PC-9 (cell line): ENCODE results near the gene C5. TPM values are rescaled to one million over a fixed set of nuclear protein-coding genes. Genes with fewer than 3 reads are reported as not detected.

ENCODE experiments used
- BruUV-seq: library from RNA; stranded (reverse); fragments of 400-500 nt; replicated peaks from 2 replicates; lab custom pipeline; 2021; lab: Mats Ljungman, UMichigan
- CTCF ChIA-PET: fragments of 300-600 bp; sonication (Branson Sonifier 250); formaldehyde crosslinking; loops from one replicate; lab custom pipeline; 2022; ENCODE audit warnings: antibody characterized with exemption; lab: Charles Lee
- POLR2A ChIA-PET: fragments of 300-600 bp; sonication (Branson Sonifier 250); formaldehyde crosslinking; loops from one replicate; lab custom pipeline; 2022; ENCODE audit warnings: antibody characterized with exemption; ENCODE audit not compliant: unreplicated experiment; lab: Charles Lee
- DNase-seq, 2 experiments: peaks; one replicate each; pipeline versions ENCODE4 v3.0.0 to v3.0.0-alpha.2; 2015 to 2022; ENCODE audit warnings: mixed read lengths in 1 of 2
- H2AFZ ChIP-seq: fragments of 200-600 bp; sonication (generic); 2 replicates; pipeline ENCODE4 v1.8.1; 2017; ENCODE audit warnings: antibody characterized with exemption
- H3F3A ChIP-seq: fragments of 200-600 bp; sonication (generic); 2 replicates; pipeline ENCODE4 v1.8.1; 2017; ENCODE audit warnings: antibody characterized with exemption, mild to moderate bottlenecking, low read depth; ENCODE audit not compliant: insufficient read depth
- H3K27ac ChIP-seq: fragments of 200-600 bp; sonication (generic); 2 replicates; pipeline ENCODE4 v1.6.1; 2016; ENCODE audit warnings: mixed run types
- H3K27me3 ChIP-seq: fragments of 200-600 bp; sonication (generic); 2 replicates; pipeline ENCODE4 v1.6.1; 2016; ENCODE audit warnings: low read depth, mixed run types; ENCODE audit not compliant: insufficient read depth
- H3K36me3 ChIP-seq: fragments of 200-600 bp; sonication (generic); 2 replicates; pipeline ENCODE4 v1.6.1; 2016; ENCODE audit warnings: low read depth, mixed run types
- H3K4me1 ChIP-seq: fragments of 200-600 bp; sonication (generic); replicated peaks from 2 replicates; pipeline ENCODE4 v1.6.1; 2016; ENCODE audit warnings: mixed run types; ENCODE audit not compliant: insufficient read depth
- H3K4me2 ChIP-seq: fragments of 200-600 bp; sonication (generic); 2 replicates; pipeline ENCODE4 v1.6.1; 2017; ENCODE audit warnings: mixed run types
- H3K4me3 ChIP-seq: fragments of 200-600 bp; sonication (generic); 2 replicates; pipeline ENCODE4 v1.6.1; 2016; ENCODE audit warnings: mixed run types
- H3K79me2 ChIP-seq: fragments of 200-600 bp; sonication (generic); 2 replicates; pipeline ENCODE4 v1.6.1; 2017; ENCODE audit warnings: low read depth, mixed run types
- H3K9me2 ChIP-seq: fragments of 200-600 bp; sonication (generic); 2 replicates; pipeline ENCODE4 v1.8.1; 2017; ENCODE audit warnings: mild to moderate bottlenecking; ENCODE audit not compliant: insufficient read depth
- H3K9me3 ChIP-seq: fragments of 200-600 bp; sonication (generic); 2 replicates; pipeline ENCODE4 v1.8.1; 2016; ENCODE audit warnings: low read depth; ENCODE audit not compliant: insufficient read depth
- H4K20me1 ChIP-seq: fragments of 200-600 bp; sonication (generic); 2 replicates; pipeline ENCODE4 v1.8.1; 2017; ENCODE audit not compliant: insufficient read depth
- EZH2 ChIP-seq: fragments of 200-600 bp; sonication (generic); IDR thresholded peaks from 2 replicates; pipeline ENCODE4 v1.8.0; 2017; ENCODE audit warnings: antibody characterized with exemption, low read depth
- intact Hi-C: fragments of 100-400 bp; cut with micrococcal nuclease; formaldehyde crosslinking; loops from one replicate; pipeline ENCODE4 v1.10.0; 2022; ENCODE audit not compliant: unreplicated experiment
- total RNA-seq: library from RNA; stranded (reverse); gene quantifications from 2 replicates; pipeline ENCODE4 v1.2.3, GENCODE V29; 2021
- TF ChIP-seq, protein P1 (sequence below): fragments of 200-600 bp; sonication (generic); conservative IDR thresholded peaks from 2 replicates; pipeline ENCODE4 v1.6.1; 2017; ENCODE audit warnings: mixed run types, antibody characterized with exemption, mild to moderate bottlenecking, moderate library complexity

The C5 gene
- total RNA-seq, 1 experiment from 2014 or later = 11.5 TPM

DNA sequence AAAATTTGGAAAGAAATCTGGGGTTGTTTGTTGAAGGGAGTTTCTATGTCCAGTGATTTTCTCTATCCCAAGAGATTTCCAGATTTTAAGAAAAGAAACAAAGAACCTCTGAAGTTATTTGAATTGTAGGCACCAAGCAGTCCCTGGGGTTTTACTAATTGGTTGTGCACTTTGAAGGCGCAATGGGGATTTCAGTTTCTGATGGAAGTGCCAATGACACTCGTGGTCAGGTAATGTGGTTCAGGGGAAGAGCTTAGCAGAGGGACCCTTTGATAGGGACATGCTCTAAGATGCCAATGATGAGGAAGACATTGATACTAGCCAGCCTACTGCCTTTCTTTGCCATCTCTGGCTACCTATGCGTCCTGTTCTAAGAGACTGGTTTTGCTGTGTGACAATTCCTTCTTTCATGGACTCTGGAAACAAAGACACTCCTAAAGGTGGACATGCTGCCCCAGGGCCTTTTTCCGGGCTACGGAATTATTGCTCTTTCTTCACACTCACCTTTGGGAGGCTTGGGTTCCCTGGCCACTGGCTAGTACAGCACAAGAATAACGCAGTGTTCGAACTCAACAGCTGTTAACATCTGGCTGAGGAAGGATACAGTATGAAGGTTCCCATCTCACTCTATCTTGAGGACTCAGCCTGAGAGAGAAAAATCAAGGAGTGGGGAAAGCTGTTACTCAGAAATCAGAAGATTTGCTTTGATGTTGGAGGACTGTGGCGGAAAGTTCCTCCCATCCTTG, 116.6 kb downstream of the C5 start:
- peaks cover under 1% of the 10 kb centered on the region; the same call in 1 of the 2 replicates for H3F3A ChIP-seq
- no TSS peak for BruUV-seq
- ChIA-PET POLR2A (interaction anchor here (0.7 kb wide), 1 partner anchor 11 kb away, joined by 3 read pairs; no protein-coding TSS in a partner anchor), CTCF (no interaction called here)
- H3K4me3 ChIP-seq = no peak overlapping the region
- H3K4me1 ChIP-seq = peaks cover 27% of the 10 kb centered on the region
- DNase-seq = no peak
- H3K27ac ChIP-seq = no peak overlapping the region
- no peaks in the 10 kb centered on the region for H3K9me2 ChIP-seq
- H4K20me1 ChIP-seq = no peaks in the 10 kb centered on the region
- no peaks in the 10 kb centered on the region for H3K36me3 ChIP-seq
- no peak overlapping the region for H3K4me2 ChIP-seq
- intact Hi-C loops = no loop called here
- H3K27me3 ChIP-seq = no peaks in the 10 kb centered on the region
- no peak overlapping the region for H2AFZ ChIP-seq
- TF ChIP-seq EZH2 = no peak
- TF ChIP-seq, protein P1, sequence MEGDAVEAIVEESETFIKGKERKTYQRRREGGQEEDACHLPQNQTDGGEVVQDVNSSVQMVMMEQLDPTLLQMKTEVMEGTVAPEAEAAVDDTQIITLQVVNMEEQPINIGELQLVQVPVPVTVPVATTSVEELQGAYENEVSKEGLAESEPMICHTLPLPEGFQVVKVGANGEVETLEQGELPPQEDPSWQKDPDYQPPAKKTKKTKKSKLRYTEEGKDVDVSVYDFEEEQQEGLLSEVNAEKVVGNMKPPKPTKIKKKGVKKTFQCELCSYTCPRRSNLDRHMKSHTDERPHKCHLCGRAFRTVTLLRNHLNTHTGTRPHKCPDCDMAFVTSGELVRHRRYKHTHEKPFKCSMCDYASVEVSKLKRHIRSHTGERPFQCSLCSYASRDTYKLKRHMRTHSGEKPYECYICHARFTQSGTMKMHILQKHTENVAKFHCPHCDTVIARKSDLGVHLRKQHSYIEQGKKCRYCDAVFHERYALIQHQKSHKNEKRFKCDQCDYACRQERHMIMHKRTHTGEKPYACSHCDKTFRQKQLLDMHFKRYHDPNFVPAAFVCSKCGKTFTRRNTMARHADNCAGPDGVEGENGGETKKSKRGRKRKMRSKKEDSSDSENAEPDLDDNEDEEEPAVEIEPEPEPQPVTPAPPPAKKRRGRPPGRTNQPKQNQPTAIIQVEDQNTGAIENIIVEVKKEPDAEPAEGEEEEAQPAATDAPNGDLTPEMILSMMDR = no peak
- H3K9me3 ChIP-seq = no peaks in the 10 kb centered on the region
- H3K79me2 ChIP-seq = no peaks in the 10 kb centered on the region

DNA sequence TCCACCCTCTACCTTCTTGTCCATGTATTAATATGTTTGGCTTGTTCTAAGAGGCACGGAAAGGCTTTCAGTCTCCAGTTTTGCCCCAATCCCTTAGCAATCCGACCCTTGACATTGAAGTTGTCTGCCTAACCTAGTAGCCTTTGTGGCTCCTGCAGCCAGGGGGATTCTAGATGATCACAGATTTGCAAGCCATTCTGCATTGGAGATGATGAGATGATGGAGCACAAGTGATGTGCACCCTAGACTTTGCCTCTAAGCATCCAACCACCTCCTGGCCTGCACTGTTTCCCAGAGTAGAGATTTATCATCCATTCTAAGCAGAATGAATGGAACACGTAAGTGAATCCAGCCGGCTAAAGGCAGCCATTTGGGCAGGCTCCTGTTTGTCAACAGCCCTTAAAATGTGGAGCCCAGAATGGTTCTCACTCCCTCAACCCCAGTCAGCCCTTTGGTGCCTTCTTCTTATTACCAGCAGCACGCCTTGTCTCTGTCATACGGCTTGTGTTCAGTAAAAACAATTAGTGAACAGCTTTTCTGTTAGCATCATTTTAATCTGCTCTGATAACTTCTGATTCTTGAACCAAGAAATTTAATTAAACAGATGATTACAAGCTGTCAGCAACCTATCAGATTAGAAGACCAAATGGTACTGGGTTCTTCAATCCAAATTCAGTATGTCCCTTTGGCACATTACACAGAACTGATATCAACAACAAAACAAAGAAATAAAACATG, 117.8 kb downstream of the C5 start:
- Histone ChIP-seq H3K9me2 (no peaks in the 10 kb centered on the region), H4K20me1 (no peaks in the 10 kb centered on the region), H3K4me3 (no peak overlapping the region), H3K4me1 (peaks cover 27% of the 10 kb centered on the region), H3K79me2 (no peaks in the 10 kb centered on the region), H3K4me2 (no peak overlapping the region), H3K27ac (no peak overlapping the region), H2AFZ (no peak overlapping the region), H3K27me3 (no peaks in the 10 kb centered on the region), H3F3A (peaks cover 13% of the 10 kb centered on the region; the same call in 1 of the 2 replicates), H3K9me3 (no peaks in the 10 kb centered on the region), H3K36me3 (no peaks in the 10 kb centered on the region)
- DNase-seq = no peak
- no peak for TF ChIP-seq EZH2
- TF ChIP-seq, protein P1 = no peak
- POLR2A ChIA-PET = interaction anchor here (0.5 to 0.7 kb wide), 3 partner anchors 110 to 374 kb away, joined by 4 to 7 read pairs (median 4); no protein-coding TSS in a partner anchor
- BruUV-seq = no TSS peak
- intact Hi-C loops = no loop called here
- CTCF ChIA-PET = interaction anchor here (0.5 kb wide), 1 partner anchor 147 kb away, joined by 3 read pairs; no protein-coding TSS in a partner anchor

DNA sequence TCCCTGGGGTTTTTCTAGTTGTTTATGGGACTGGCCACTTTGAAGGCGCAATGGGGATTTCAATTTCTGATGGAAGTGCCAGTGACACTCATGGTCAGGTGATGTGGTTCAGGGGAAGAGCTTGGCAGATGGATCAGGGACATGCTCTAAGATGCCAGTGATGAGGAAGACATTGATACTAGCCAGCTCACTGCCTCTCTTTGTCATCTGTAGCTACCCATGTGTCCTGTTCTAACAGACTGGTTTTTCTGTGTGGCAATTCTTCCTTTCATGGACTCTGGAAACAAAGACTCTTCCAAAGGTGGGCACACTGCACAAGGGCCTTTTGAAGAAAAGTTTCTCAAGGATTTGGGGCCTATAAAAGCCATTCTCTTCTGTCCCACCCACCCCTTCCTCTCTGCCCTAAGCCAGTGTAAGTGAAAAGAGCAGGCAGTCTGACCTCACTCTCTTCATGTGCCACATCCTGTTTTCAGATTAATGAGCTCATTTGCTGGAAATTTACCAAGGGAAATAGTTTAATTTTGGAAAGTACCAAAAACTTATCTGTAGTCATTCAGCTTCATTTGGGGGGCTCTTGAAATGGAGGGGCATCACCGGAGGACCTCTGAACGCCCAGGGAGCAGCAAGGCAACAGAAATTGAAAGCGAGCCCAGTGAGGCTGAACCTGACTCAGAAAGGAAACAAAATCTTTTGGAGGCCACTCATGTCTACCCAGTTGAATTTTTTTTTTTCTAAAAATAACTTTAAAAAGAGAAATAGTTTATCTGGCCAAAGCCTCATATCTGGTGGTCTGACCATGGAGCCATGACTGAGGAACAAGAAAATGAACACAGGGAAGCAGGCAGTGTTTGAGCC, 118.6 kb downstream of the C5 start:
- intact Hi-C loops = no loop called here
- Histone ChIP-seq H3K9me2 (no peaks in the 10 kb centered on the region), H4K20me1 (no peaks in the 10 kb centered on the region), H3K27ac (no peak overlapping the region), H2AFZ (no peak overlapping the region), H3K79me2 (no peaks in the 10 kb centered on the region), H3K27me3 (no peaks in the 10 kb centered on the region), H3K36me3 (no peaks in the 10 kb centered on the region), H3K4me1 (peaks cover 27% of the 10 kb centered on the region), H3K4me3 (no peak overlapping the region), H3K4me2 (no peak overlapping the region), H3K9me3 (no peaks in the 10 kb centered on the region), H3F3A (peaks cover 20% of the 10 kb centered on the region)
- no peak for DNase-seq
- TF ChIP-seq, protein P1 = no peak
- no peak for TF ChIP-seq EZH2
- CTCF ChIA-PET = interaction anchor here (0.5 kb wide), 1 partner anchor 146 kb away, joined by 3 read pairs; no protein-coding TSS in a partner anchor
- BruUV-seq = no TSS peak
- POLR2A ChIA-PET = interaction anchor here (0.6 to 0.7 kb wide), 3 partner anchors 140 to 526 kb away, joined by 4 to 7 read pairs (median 7); no protein-coding TSS in a partner anchor
